ENCODE results near the gene NAALADL2.
"Not testable (repeated sequence)": the region's sequence is repeated elsewhere in the genome, so short reads cannot be mapped to it uniquely, and the experiment has no call there.

NAALADL2 gene

GRCh38 chr3:175416600-175416999 lies 557.5 kb downstream of the NAALADL2 start:
- Mint-ChIP-seq H3K4me1 (ENCODE audit: low read depth) (no peaks in the 10 kb centered on the region), H3K9me3 (no peaks in the 10 kb centered on the region), H3K4me3 (no peak overlapping the region), H3K36me3 (ENCODE audit: low read depth) (no peaks in the 10 kb centered on the region), H3K27me3 (no peaks in the 10 kb centered on the region), H3K27ac (no peak overlapping the region)

DNA sequence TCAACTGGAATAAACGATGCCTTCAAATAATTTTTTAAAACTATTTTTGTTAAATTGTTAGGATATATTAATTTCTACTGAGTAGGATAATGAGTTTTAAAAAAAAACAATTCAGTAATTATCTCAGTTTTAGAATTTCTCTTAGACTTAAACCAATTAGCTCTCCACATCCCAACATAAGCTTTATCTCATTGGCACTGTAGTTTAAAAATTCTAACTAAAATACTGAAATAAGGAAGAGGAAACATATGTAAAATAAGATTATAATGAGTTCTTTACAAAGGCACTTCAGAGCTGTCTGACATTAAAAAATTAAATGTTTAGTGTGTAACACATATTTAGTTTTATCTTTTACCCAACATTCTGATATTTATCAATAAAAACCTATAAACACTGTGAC lies 558.3 kb downstream of the NAALADL2 start:
- Mint-ChIP-seq H3K27me3 (no peaks in the 10 kb centered on the region), H3K9me3 (no peaks in the 10 kb centered on the region), H3K4me1 (ENCODE audit: low read depth) (no peaks in the 10 kb centered on the region), H3K27ac (no peak overlapping the region), H3K4me3 (no peak overlapping the region), H3K36me3 (ENCODE audit: low read depth) (no peaks in the 10 kb centered on the region)

- no peaks in the 10 kb centered on the region for H3K4me1 Mint-ChIP-seq (ENCODE audit: low read depth)
- H3K4me3 Mint-ChIP-seq = no peak overlapping the region
- no peaks in the 10 kb centered on the region for H3K36me3 Mint-ChIP-seq (ENCODE audit: low read depth)
- H3K9me3 Mint-ChIP-seq = no peaks in the 10 kb centered on the region
- H3K27me3 Mint-ChIP-seq = no peaks in the 10 kb centered on the region
- H3K27ac Mint-ChIP-seq = no peak overlapping the region
Observed at GRCh38 chr3:175421902-175422301, 562.8 kb downstream of the NAALADL2 start.

- Mint-ChIP-seq H3K9me3 (no peaks in the 10 kb centered on the region), H3K27me3 (no peaks in the 10 kb centered on the region), H3K27ac (no peak overlapping the region), H3K4me1 (ENCODE audit: low read depth) (no peaks in the 10 kb centered on the region), H3K4me3 (no peak overlapping the region), H3K36me3 (ENCODE audit: low read depth) (no peaks in the 10 kb centered on the region)
Observed at GRCh38 chr3:175422744-175423143, 563.6 kb downstream of the NAALADL2 start.

- H3K4me3 Mint-ChIP-seq; H3K27ac Mint-ChIP-seq; H3K27me3 Mint-ChIP-seq; H3K4me1 Mint-ChIP-seq (ENCODE audit: low read depth); H3K9me3 Mint-ChIP-seq; H3K36me3 Mint-ChIP-seq (ENCODE audit: low read depth): not testable (repeated sequence)
Observed at GRCh38 chr3:175423848-175424247, 564.7 kb downstream of the NAALADL2 start.

- Mint-ChIP-seq H3K4me1 (ENCODE audit: low read depth) (no peaks in the 10 kb centered on the region), H3K9me3 (no peaks in the 10 kb centered on the region), H3K27me3 (no peaks in the 10 kb centered on the region), H3K27ac (no peak overlapping the region), H3K36me3 (ENCODE audit: low read depth) (no peaks in the 10 kb centered on the region), H3K4me3 (no peak overlapping the region)
Observed at GRCh38 chr3:175426805-175427204, 567.7 kb downstream of the NAALADL2 start.

DNA sequence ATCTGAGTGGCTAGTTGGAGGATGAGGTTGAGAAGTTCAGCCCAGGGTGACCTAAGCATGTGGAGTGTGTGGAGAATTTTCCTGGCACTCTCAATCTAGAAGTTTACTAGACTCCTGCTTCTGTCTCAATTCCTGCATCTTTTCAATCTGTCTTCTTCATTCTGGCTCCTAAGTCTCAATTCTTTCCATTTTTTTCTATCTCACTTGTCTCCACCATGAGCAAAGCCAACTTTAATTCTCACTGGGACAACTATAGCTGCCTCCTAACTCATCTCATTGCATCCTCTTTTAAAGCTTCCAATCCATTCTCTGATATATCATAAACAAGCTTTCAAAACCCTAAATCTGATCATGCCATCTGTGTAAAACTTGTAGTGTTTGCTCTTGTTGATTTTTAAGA lies 569.3 kb downstream of the NAALADL2 start:
- Mint-ChIP-seq H3K27me3 (no peaks in the 10 kb centered on the region), H3K4me1 (ENCODE audit: low read depth) (no peaks in the 10 kb centered on the region), H3K27ac (no peak overlapping the region), H3K9me3 (no peaks in the 10 kb centered on the region), H3K36me3 (ENCODE audit: low read depth) (no peaks in the 10 kb centered on the region), H3K4me3 (no peak overlapping the region)

DNA sequence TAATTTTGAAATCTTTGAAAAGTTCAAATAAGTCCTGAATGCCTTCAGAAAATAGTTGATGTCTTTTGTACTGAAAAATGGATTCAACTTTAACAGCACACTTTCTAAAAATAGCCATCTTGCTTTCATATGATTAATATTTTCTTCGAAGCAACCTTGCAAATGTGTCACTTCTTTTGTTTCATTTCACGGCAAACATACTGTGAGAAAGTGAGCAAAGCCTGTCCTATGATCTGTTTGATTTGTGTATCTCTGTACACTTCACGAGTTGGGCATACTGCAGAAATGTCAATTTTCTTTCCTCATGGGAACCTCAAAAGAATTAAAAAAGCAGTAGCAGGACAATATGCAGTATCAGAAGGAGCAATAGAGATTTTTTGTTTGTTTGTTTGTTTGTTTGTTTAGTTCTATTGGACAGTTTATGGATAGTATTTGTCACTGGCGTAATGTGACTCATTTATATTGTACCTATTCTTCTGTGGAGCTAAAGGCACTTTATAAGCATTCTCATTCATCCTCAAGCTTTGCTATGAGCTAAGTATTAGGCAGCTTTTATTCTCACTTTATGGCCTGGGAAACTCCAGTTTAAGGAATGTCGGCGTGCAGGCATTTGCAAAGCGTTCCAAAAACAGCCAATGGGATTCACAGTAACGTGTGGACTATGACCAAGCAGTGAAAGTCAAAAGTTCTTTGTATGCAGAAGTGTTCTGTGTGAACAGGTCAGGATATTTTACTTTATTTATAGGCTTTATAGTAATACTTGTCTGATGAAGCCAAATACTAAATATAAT lies 572.0 kb downstream of the NAALADL2 start:
- no peaks in the 10 kb centered on the region for H3K27me3 Mint-ChIP-seq
- H3K4me1 Mint-ChIP-seq (ENCODE audit: low read depth) = no peaks in the 10 kb centered on the region
- H3K36me3 Mint-ChIP-seq (ENCODE audit: low read depth) = no peaks in the 10 kb centered on the region
- no peak overlapping the region for H3K27ac Mint-ChIP-seq
- H3K4me3 Mint-ChIP-seq = no peak overlapping the region
- H3K9me3 Mint-ChIP-seq = no peaks in the 10 kb centered on the region

DNA sequence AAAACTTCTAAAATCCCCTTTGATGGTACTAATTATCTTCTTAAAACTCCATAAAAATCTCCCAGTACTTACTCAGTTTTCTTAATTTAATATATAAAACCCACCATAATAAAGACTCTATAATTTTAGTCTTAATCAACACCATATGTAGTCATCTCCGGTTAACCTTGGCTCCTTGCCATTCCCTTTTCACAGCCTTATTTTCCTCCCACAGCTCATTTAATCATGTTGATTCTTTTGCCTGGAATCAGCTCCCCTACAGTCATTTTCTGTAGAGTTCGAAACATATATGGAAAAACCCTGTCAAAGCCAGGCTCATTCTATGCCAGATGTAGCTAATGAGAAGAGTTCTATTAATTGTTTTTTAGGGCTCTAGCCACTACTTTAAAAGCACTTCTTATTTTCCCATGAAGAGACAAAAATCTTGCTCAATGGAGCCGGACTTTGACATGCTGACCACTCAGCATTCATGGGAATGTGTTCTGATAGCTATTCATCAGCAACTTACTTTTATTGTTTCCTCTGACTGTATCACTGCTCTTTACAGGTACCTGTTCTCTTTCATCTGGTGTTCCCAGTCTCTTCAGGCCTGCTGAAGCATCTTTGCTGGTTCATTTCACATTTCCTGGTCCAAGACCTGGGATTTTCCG lies 573.4 kb downstream of the NAALADL2 start:
- H3K27me3 Mint-ChIP-seq = no peaks in the 10 kb centered on the region
- H3K9me3 Mint-ChIP-seq = no peaks in the 10 kb centered on the region
- no peaks in the 10 kb centered on the region for H3K4me1 Mint-ChIP-seq (ENCODE audit: low read depth)
- no peaks in the 10 kb centered on the region for H3K36me3 Mint-ChIP-seq (ENCODE audit: low read depth)
- H3K4me3 Mint-ChIP-seq = no peak overlapping the region
- no peak overlapping the region for H3K27ac Mint-ChIP-seq

GRCh38 chr3:175433026-175433674 lies 574.0 kb downstream of the NAALADL2 start:
- Mint-ChIP-seq H3K4me3 (no peak overlapping the region), H3K27ac (no peak overlapping the region), H3K9me3 (no peaks in the 10 kb centered on the region), H3K4me1 (ENCODE audit: low read depth) (no peaks in the 10 kb centered on the region), H3K27me3 (no peaks in the 10 kb centered on the region), H3K36me3 (ENCODE audit: low read depth) (no peaks in the 10 kb centered on the region)

DNA sequence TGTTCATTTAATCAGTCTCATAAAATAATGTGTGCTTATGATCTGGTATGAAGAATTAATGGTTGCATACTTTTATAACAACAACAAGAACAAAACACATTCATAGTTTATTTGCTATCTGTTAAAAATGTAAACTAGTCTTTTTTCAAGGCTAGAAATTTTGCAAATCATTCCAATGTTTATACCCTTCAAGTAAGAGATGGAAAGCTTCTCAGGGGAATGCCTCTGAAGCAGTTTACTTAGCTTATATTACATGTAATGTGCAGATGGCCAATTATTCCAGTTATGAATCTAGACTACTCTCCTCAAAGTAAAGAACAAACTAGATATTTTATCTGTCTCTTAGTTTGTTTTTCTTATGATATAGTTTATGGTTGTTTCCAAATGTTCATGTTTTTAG lies 575.4 kb downstream of the NAALADL2 start:
- Mint-ChIP-seq H3K27ac (no peak overlapping the region), H3K36me3 (ENCODE audit: low read depth) (no peaks in the 10 kb centered on the region), H3K4me3 (no peak overlapping the region), H3K4me1 (ENCODE audit: low read depth) (no peaks in the 10 kb centered on the region), H3K27me3 (no peaks in the 10 kb centered on the region), H3K9me3 (no peaks in the 10 kb centered on the region)

DNA sequence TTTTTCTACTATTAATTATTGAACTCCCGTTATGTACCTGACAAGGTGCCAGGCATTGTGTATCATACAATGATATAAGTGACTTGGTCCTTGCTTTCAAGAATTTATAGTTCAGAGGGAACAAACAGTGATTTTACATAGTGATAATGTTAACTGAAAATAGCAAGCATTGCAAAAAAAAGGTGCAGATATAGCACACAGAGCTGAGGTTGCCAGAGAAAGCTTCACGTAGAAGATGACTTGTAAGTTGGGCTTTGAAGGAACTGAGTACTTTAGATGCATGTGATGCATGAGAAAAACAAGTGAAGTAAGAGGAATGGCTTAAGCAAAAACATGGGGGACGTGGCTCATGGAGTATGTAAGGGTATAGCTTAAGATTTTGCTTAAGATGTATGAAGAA lies 584.5 kb downstream of the NAALADL2 start:
- Mint-ChIP-seq H3K4me1 (ENCODE audit: low read depth) (no peaks in the 10 kb centered on the region), H3K27me3 (no peaks in the 10 kb centered on the region), H3K27ac (no peak overlapping the region), H3K4me3 (no peak overlapping the region), H3K36me3 (ENCODE audit: low read depth) (no peaks in the 10 kb centered on the region), H3K9me3 (no peaks in the 10 kb centered on the region)

GRCh38 chr3:175445741-175446140 lies 586.6 kb downstream of the NAALADL2 start:
- H3K4me1 Mint-ChIP-seq (ENCODE audit: low read depth) = no peaks in the 10 kb centered on the region

DNA sequence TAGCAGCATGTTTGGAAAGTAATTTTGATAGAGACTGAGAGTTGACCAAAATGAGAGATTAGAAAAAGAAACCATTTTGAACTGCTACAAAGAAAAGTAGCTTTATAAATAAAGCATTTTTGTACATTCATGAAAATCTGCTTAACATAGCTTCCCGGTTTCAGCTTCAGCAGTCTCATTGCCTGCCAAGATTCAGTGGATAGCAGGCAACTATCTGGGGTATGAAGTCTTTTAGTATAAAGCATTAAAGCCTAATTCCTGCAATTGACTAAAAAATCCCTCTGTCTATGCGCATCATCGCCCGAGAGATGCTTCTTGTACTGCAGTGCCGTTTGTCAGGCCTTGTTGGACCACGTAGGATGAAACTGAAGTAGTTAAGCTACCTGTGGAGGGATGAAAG lies 588.4 kb downstream of the NAALADL2 start:
- Mint-ChIP-seq H3K4me1 (ENCODE audit: low read depth) (no peaks in the 10 kb centered on the region), H3K27me3 (no peaks in the 10 kb centered on the region), H3K4me3 (no peak overlapping the region), H3K9me3 (no peaks in the 10 kb centered on the region), H3K36me3 (ENCODE audit: low read depth) (no peaks in the 10 kb centered on the region), H3K27ac (no peak overlapping the region)

More at GRCh38 chr3:175445741-175446140, 586.6 kb downstream of the NAALADL2 start:
- Mint-ChIP-seq H3K9me3 (no peaks in the 10 kb centered on the region), H3K27ac (no peak overlapping the region), H3K36me3 (ENCODE audit: low read depth) (no peaks in the 10 kb centered on the region), H3K27me3 (no peaks in the 10 kb centered on the region), H3K4me3 (no peak overlapping the region)

DNA sequence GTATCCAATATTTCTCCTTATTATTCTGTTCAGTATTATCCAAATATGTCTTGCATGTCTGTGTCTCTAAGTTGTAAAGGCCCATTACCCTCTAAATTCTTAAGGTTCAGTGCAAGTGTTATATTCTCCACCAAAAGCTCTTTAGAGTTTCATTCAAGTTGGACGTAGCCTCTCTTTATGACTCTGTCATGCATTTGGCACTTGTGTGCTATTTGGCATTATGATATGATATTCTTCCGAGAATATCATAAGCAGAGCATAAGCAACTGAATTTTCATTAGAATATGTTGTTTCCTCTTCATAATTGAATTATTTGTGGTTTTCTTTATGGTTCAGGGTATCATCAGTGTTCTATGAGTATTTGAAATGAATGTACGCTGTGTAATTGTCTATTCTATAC lies 594.2 kb downstream of the NAALADL2 start:
- H3K4me3 Mint-ChIP-seq = no peak overlapping the region
- H3K36me3 Mint-ChIP-seq (ENCODE audit: low read depth) = no peaks in the 10 kb centered on the region
- H3K27me3 Mint-ChIP-seq = no peaks in the 10 kb centered on the region
- H3K9me3 Mint-ChIP-seq = no peaks in the 10 kb centered on the region
- H3K4me1 Mint-ChIP-seq (ENCODE audit: low read depth) = no peaks in the 10 kb centered on the region
- H3K27ac Mint-ChIP-seq = no peak overlapping the region

Data from stimulated activated naive CD8-positive, alpha-beta T cell treated with anti-CD3 and anti-CD28 coated beads, Interleukin-15, Interleukin-2, amounts not matched to agents 100 ng/mL and 50 ng/mL, for 24 hours (primary cell).